BE2C (cell line): ENCODE data around the gene DCHS2. TPM values are rescaled to one million over a fixed set of nuclear protein-coding genes. Genes with fewer than 3 reads are reported as not detected.

Experiments
- DNase-seq: peaks from one replicate; pipeline ENCODE4 v3.0.0-alpha.2; 2020
- H3K27me3 ChIP-seq: fragments of 250-450 bp; sonication (Bioruptor Pico); 2 replicates; pipeline ENCODE4 v1.5.1; 2020; ENCODE audit warnings: mild to moderate bottlenecking
- H3K36me3 ChIP-seq: fragments of 250-450 bp; sonication (Bioruptor Pico); 2 replicates; pipeline ENCODE4 v1.5.1; 2020; ENCODE audit warnings: mild to moderate bottlenecking
- H3K4me1 ChIP-seq: fragments of 250-450 bp; sonication (Bioruptor Pico); 2 replicates; pipeline ENCODE4 v1.5.1; 2020
- H3K4me3 ChIP-seq: 2 replicates; pipeline ENCODE4 v1.5.1; 2011; ENCODE audit warnings: low read depth, low read length
- H3K9me3 ChIP-seq: fragments of 250-450 bp; sonication (Bioruptor Pico); 2 replicates; pipeline ENCODE4 v1.5.1; 2020
- polyA plus RNA-seq: library from polyadenylated mRNA; unstranded; fragments of >200 nt; gene quantifications from one replicate; pipeline ENCODE4 v1.2.1, GENCODE V29; 2012; ENCODE audit warnings: low read depth, missing spikeins; ENCODE audit not compliant: insufficient read length, insufficient read depth
- TF ChIP-seq, protein P1 (sequence below): IDR thresholded peaks from 2 replicates; pipeline ENCODE4 v1.5.1; 2012; ENCODE audit warnings: mild to moderate bottlenecking, low read depth, low read length

Gene DCHS2
- polyA plus RNA-seq = not detected

DNA sequence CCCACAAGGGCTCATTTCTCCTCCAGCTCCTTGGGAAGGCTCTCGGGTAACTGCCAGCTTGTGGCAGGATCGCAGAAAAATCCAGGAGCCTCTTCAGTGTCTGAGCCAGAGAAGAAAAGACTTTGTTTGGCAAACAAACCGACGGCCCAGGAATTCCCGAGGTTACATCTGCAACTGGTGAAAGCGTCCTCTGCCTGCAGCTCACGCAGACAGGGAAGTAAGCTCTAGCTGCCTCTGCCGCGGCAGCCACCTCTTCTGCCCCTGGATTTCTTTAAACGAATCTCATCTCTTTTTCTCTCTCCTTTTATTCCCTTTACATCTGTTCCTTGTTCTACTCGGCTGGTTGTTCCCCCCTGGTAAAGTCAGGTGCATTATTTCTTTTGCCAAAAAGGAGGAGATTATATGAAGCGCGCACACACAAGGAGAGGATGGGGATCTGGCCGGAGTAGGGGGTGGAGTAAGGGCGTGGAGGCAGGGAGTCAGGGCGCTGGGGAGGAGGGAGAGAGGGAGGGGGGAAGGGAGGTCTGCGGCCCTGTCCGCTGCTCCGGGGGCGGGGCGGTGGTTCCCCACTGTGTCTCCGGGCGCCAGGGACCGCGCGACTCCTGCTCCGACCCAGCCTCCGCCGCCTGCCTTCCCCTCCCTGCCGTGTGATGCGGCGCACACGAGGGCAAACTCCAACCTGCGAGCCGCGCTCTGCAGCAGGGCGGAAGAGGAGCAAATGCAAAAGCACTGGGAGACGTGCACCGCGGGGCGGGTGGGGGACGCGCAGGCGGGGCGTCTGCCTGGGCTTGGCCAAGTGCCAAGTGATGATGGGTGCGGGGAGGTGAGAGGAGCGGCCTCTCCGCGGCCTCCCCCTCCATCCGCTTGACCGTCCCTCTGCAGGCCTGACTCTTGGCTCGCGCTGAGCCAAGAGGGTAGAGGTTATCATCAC is at the start of gene DCHS2:
DCHS2 (minus strand) TSS at position 459 of the 931 bp plus-strand sequence; CDS start at position 15, 444 bp downstream.
- DNase-seq = peak; percentile 55
- H3K4me3 ChIP-seq = peak within 1 kb of the TSS; percentile 63

DNA sequence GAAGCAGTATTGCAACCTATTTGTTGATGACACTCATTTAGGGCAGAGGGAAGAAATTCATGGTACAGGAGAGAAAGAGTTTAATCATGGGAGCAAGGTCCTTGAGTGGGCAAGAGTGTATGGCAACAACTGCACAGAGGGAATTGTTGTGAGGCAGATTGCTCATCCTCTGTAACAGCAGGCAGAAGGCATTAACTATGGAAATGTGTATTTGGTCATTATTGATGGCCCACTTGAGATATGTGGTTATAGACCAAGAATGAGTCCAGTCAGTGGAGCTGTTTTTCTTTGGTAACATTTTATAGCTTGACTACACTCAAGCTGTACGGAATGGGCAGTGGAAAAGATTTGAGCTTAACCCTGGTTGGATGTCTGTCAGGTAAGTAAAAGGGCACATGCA is 42.7 kb upstream of the DCHS2 start:
- peaks cover 15% of the 10 kb centered on the region for H3K36me3 ChIP-seq
- H3K27me3 ChIP-seq = no peaks in the 10 kb centered on the region
- H3K4me1 ChIP-seq = no peaks in the 10 kb centered on the region
- no peak for DNase-seq
- H3K9me3 ChIP-seq = no peaks in the 10 kb centered on the region
- H3K4me3 ChIP-seq = no peak overlapping the region
- TF ChIP-seq, protein P1, sequence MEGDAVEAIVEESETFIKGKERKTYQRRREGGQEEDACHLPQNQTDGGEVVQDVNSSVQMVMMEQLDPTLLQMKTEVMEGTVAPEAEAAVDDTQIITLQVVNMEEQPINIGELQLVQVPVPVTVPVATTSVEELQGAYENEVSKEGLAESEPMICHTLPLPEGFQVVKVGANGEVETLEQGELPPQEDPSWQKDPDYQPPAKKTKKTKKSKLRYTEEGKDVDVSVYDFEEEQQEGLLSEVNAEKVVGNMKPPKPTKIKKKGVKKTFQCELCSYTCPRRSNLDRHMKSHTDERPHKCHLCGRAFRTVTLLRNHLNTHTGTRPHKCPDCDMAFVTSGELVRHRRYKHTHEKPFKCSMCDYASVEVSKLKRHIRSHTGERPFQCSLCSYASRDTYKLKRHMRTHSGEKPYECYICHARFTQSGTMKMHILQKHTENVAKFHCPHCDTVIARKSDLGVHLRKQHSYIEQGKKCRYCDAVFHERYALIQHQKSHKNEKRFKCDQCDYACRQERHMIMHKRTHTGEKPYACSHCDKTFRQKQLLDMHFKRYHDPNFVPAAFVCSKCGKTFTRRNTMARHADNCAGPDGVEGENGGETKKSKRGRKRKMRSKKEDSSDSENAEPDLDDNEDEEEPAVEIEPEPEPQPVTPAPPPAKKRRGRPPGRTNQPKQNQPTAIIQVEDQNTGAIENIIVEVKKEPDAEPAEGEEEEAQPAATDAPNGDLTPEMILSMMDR = no peak

More for the DNA sequence above, at the start of gene DCHS2:
- Histone ChIP-seq H3K36me3 (no peaks in the 10 kb centered on the region), H3K4me1 (no peaks in the 10 kb centered on the region), H3K27me3 (peaks cover 20% of the 10 kb centered on the region), H3K9me3 (no peaks in the 10 kb centered on the region)
- TF ChIP-seq, protein P1 = no peak

DNA sequence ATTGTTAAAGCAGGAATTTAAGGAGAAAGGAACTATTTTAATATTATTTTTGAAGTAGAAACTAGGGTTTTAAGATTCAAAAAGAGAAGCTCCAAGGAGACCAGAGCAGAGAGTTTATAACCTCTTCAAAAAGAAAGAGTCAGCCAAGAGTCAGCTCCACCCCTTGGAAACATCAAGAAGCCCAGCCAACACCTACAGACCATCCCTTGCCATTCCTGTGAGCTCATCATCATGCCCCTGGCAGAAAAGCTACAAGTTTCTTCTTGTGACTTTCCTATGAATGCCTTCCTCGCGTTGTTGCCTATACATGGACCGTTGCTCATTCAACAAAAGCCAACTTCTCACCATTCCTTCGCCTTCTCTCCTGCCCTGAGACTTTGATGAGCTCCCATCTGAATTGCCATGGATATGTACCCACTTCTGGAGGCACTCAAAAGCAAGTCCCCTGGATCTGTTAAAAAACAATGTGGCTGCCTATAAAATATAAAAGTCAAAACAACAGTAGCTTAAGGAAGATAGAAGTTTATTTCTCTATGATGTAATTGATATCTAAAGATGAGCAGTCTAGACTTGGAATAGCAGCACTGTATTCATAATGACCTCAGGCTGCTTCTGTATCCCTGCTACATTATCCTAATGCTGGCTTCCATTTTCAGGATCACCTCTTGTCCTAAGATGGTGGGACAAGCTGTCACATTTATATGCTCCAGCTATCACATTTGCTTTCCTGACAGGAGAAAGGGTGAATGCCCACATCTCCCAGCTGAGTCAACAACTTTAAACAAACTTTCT is 38.3 kb upstream of the DCHS2 start:
- H3K36me3 ChIP-seq = no peaks in the 10 kb centered on the region
- H3K4me1 ChIP-seq = no peaks in the 10 kb centered on the region
- TF ChIP-seq, protein P1 = no peak
- H3K4me3 ChIP-seq = no peak overlapping the region
- no peaks in the 10 kb centered on the region for H3K9me3 ChIP-seq
- H3K27me3 ChIP-seq = peaks cover 16% of the 10 kb centered on the region
- no peak for DNase-seq

DNA sequence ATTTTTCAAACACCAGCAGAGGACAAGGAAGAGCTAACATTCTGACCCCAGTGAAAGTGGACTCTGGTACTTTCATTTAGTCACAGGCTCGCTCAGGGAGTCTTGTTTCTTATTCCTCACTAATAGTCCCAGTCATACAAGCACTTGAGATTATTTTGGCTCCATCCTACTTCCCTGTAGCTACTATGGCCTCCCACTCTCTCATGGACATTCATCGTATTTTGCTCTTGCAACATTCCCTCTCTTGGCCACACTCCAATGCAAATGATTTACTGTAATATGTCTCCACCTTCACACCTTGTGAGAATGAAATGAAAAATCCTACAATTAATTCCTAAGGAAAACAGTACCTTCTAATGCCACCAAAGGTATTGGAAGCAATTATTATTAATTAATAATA is 37.3 kb upstream of the DCHS2 start:
- Histone ChIP-seq H3K4me3 (no peak overlapping the region), H3K9me3 (no peaks in the 10 kb centered on the region), H3K4me1 (no peaks in the 10 kb centered on the region), H3K27me3 (peaks cover 16% of the 10 kb centered on the region), H3K36me3 (no peaks in the 10 kb centered on the region)
- no peak for DNase-seq
- TF ChIP-seq, protein P1 = no peak

DNA sequence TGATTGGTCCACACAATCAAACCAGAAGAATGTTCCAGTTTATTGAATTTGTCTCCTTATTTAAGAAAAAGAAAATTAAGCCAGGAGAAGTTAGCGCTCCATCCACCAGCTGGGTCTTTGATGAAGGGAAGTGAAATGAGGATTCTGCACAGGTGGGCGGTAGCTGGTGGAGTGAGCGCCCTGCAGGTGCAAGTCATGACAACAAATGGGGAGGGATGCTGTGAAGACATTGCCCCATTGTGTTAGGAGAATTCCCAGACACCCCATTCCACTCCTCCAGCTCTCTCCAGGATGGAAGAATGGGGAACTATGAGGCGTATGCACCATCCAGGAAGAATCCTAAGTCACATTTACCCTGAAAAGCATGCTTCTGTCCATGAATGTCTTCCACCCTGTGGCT is 35.7 kb upstream of the DCHS2 start:
- H3K27me3 ChIP-seq = peaks cover 24% of the 10 kb centered on the region
- H3K4me3 ChIP-seq = no peak overlapping the region
- no peak for DNase-seq
- TF ChIP-seq, protein P1 = no peak
- H3K4me1 ChIP-seq = no peaks in the 10 kb centered on the region
- H3K9me3 ChIP-seq = no peaks in the 10 kb centered on the region
- H3K36me3 ChIP-seq = no peaks in the 10 kb centered on the region

- TF ChIP-seq, protein P1 = no peak
- Histone ChIP-seq H3K4me1 (no peaks in the 10 kb centered on the region), H3K4me3 (no peak overlapping the region), H3K36me3 (no peaks in the 10 kb centered on the region), H3K9me3 (no peaks in the 10 kb centered on the region), H3K27me3 (peaks cover 34% of the 10 kb centered on the region)
- DNase-seq = no peak
These were observed 34.6 kb upstream of the DCHS2 start for GRCh38 chr4:154526151-154526550.
